Type B pancreatic cell (in vitro differentiated cells): Measurements from ENCODE around the gene MORN1. TPM values are rescaled to one million over a fixed set of nuclear protein-coding genes. Genes with fewer than 3 reads are reported as not detected.

Experiments used
- DNase-seq: peaks from one replicate; pipeline ENCODE4 v3.0.0; 2021; ENCODE audit warnings: mixed read lengths; ENCODE audit not compliant: unreplicated experiment; ENCODE audit errors: extremely low spot score
- H3K27ac Mint-ChIP-seq: 2 replicates; pipeline ENCODE4 v1.8.0; 2021; ENCODE audit warnings: mild to moderate bottlenecking, mixed read lengths
- H3K27me3 Mint-ChIP-seq: 2 replicates; pipeline ENCODE4 v1.8.0; 2021; ENCODE audit warnings: mixed read lengths
- H3K36me3 Mint-ChIP-seq: 2 replicates; pipeline ENCODE4 v1.8.0; 2021; ENCODE audit warnings: mixed read lengths
- H3K4me1 Mint-ChIP-seq: one replicate; pipeline ENCODE4 v1.8.0; 2021; ENCODE audit warnings: mixed read lengths; ENCODE audit not compliant: unreplicated experiment
- H3K4me3 Mint-ChIP-seq: 2 replicates; pipeline ENCODE4 v1.8.0; 2021; ENCODE audit warnings: mild to moderate bottlenecking, mixed read lengths
- H3K9me3 Mint-ChIP-seq: 2 replicates; pipeline ENCODE4 v1.8.0; 2021; ENCODE audit warnings: mixed read lengths
- CTCF ChIP-seq: fragments of 200-600 bp; sonication (generic); conservative IDR thresholded peaks from 2 replicates; pipeline ENCODE4 v1.5.0; 2021; ENCODE audit warnings: antibody characterized with exemption, mild to moderate bottlenecking
- total RNA-seq: library from RNA; stranded (reverse); gene quantifications from 2 replicates; pipeline ENCODE4 v1.2.1, GENCODE V29; 2021; ENCODE audit warnings: low replicate concordance

The MORN1 gene
- total RNA-seq, 1 donor from 2014 or later = 27.5 TPM

DNA sequence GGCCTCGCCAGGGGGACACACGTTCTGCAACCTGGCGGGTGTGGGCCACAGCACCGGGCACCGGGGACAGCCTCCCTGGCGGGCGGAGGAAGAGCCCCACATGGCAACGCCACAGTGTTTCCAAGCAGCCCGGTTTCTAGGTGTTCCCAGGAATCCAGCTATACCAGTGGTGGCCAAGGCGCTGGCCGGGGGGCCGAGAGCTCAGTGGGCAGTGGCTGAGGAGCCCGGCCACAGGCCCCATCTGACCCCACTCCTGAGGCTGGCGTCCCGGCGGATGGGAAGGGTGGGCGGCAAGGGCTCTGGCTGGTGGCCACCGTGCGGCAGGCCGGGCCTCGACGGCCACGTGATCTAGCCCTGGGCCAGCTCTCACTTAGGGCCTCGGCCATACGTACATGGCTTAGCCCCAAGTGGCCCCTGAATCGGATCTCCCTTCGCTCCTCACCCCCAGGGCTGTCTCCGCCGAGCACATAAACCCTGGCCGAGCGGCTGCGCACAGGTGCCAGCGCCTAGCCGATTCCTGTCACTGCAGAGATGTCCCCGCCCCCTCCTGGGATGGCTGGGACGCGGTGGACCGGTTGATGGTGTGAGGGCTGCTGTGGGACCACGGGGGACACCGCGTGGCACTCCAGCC is 68.7 kb downstream of the MORN1 start:
- Mint-ChIP-seq H3K9me3 (no peaks in the 10 kb centered on the region), H3K4me3 (no peak overlapping the region), H3K4me1 (peaks cover 6% of the 10 kb centered on the region), H3K27me3 (peaks cover 20% of the 10 kb centered on the region), H3K27ac (peak overlapping the region; percentile 81), H3K36me3 (no peaks in the 10 kb centered on the region)
- no peak for TF ChIP-seq CTCF
- DNase-seq = no peak

DNA sequence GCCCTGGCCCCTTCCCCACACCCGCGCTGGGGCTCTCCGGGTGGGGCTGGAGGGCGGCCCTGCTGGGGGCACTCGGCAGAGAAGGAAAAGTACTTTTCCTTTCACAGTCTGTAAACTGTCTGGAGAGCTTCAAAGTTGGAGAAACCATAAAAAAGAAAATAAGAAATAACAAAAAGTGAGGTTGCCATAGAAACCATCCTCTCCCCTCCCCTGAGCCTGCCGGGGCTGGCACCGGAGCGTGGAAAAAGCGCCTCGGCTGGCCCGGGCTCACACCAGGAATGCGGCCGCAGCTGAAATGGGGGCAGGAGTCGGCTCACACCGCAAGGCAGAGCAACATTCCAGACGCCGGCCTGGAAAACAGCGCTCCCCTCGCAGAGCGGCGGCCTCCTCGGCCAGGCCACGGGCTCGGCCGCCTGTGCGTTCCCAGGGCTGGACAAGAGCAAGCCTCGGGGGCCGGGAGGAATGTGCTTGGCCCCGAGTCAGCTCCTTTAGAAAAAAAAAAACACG is 69.2 kb downstream of the MORN1 start:
- Mint-ChIP-seq H3K36me3 (no peaks in the 10 kb centered on the region), H3K4me1 (peaks cover 2% of the 10 kb centered on the region), H3K27me3 (peaks cover 17% of the 10 kb centered on the region), H3K27ac (peak overlapping the region; percentile 81), H3K4me3 (peak overlapping the region; percentile 60), H3K9me3 (no peaks in the 10 kb centered on the region)
- peak; percentile 84 for DNase-seq
- peak; percentile 29 for TF ChIP-seq CTCF

DNA sequence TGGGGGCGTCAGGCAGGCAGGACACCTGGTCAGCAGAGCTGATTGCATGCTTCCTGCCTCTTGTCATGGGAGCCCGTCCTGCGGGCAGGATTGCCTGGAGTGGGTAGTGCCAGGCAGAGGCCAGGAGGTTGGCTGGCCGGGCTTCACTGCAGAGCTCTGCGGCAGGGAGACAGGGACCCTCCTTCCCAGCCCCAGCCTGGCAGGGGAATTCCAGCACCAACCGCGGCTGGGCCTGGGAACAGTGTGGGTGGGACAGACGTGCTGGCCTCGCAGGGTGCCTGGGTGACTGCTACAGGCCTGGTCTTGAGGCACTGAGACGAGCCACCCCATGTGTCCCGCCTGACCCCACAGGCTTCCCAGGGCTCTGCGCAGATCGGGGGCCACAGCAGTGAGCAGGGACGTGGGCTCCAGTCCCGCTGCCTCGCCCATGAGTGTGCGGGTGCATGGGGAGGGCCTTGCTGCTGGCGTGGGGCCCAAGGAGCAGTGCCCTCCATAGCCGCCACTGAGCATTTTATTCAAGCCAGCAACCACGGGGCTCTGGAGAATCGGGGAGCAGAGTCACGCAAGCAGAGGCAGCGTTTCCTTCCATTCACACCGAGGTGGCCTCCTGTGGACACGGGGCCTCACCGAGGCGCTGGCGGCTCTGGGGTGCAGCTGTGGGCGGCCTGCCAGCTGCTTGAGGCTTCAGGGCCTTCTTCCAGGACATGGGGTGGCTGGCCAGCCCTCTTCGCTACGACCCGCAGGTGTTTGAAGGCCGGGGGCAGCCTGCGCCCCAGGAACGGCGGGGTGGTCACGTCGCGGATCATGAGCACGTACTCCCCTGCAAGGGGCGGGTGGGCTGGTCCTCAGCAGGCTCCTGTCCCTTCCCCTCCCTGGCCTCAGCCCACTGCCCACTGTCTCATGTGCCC is 70.3 kb downstream of the MORN1 start:
- Mint-ChIP-seq H3K4me1 (no peaks in the 10 kb centered on the region), H3K27me3 (peaks cover 12% of the 10 kb centered on the region), H3K36me3 (no peaks in the 10 kb centered on the region), H3K27ac (no peak overlapping the region), H3K4me3 (no peak overlapping the region), H3K9me3 (no peaks in the 10 kb centered on the region)
- DNase-seq = no peak
- TF ChIP-seq CTCF = no peak

DNA sequence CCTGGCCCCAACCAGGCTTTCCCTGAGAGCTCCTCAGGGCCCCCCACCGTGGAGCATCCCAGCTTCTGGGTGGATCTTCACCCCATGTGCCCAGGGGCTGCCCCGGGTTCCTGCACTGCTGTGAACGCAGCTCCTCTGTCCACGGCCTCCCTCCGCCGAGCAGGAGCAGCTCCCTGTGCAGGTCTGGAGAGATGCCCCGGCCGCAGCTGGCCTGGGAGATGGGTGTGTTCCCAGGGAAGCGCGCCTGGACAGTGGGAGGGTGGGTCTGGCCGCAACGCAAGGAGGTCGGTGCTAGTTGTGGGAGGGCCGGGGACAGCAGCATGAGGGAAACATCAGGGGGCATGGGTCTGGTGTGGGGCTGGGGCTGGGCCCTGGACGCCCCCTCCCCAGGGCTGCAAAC is 71.3 kb downstream of the MORN1 start:
- DNase-seq = no peak
- Mint-ChIP-seq H3K27ac (no peak overlapping the region), H3K4me1 (no peaks in the 10 kb centered on the region), H3K4me3 (no peak overlapping the region), H3K27me3 (peaks cover 4% of the 10 kb centered on the region), H3K36me3 (no peaks in the 10 kb centered on the region), H3K9me3 (no peaks in the 10 kb centered on the region)
- TF ChIP-seq CTCF = no peak

GRCh38 chr1:2319291-2319690 is 72.1 kb downstream of the MORN1 start:
- Mint-ChIP-seq H3K36me3 (no peaks in the 10 kb centered on the region), H3K4me1 (no peaks in the 10 kb centered on the region), H3K27me3 (peaks cover 2% of the 10 kb centered on the region), H3K4me3 (no peak overlapping the region), H3K9me3 (no peaks in the 10 kb centered on the region), H3K27ac (no peak overlapping the region)
- DNase-seq = no peak
- no peak for TF ChIP-seq CTCF
